D721Med (cell line): Measurements from ENCODE around the gene SYT6.

Experiments
- DNase-seq: peaks from one replicate; pipeline ENCODE4 v3.0.0; 2011; ENCODE audit warnings: low spot score; ENCODE audit not compliant: insufficient read length
- FAIRE-seq: peaks from 2 replicates; lab custom pipeline; 2011; peaks lifted over from hg19 to GRCh38; lab: Jason Lieb, UNC
- CTCF ChIP-seq: IDR thresholded peaks from 2 replicates; pipeline ENCODE4 v1.5.1; 2012; ENCODE audit warnings: mild to moderate bottlenecking, control low read depth; ENCODE audit not compliant: insufficient read depth; ENCODE audit errors: missing control alignments

Gene SYT6

DNA sequence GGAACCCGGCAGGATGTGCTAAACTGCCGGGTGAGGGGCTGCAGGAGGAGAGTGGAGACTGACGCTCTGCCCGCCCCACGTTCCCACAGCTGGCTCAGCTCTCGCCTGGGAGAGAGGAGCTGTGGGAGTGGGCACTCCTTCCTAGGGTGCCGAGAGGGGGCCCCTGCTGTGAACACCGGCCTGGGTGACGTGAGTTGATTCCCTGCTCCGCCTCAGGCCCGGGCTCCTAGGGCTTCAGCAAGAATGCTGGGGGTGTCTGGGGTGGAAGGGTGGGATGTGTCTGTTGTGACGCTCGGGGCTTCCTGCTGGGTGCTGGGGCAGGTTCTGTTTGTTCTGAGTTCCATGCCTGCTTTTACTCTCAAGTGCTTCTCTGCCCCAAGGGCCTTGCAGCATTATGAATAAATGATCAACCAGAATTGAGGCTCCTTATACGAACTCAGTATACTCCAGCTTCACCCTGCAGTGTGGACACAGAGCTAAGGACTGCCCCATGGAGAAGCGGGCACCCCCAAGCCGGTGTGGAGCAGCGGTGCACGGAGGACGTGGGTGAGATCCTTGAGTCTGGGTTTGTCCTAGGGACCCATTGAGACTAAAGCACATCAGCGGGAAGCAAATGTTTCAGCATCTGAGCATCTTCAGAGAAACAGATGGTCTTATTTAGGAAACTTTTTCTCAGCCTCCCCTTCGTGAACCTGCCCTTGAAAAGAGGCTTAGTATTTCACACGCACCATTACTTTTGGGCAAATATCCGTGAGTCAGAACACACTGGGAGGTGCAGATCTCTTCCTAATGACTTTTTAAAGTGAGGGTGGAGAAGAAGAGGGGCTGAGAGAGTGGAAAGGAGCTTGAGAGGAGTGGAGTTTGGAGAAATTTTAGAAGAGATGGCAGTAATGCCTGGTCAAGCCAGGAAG, 41.7 kb downstream of the SYT6 start:
- no peak for DNase-seq
- TF ChIP-seq CTCF: no peak
- no peak for FAIRE-seq

DNA sequence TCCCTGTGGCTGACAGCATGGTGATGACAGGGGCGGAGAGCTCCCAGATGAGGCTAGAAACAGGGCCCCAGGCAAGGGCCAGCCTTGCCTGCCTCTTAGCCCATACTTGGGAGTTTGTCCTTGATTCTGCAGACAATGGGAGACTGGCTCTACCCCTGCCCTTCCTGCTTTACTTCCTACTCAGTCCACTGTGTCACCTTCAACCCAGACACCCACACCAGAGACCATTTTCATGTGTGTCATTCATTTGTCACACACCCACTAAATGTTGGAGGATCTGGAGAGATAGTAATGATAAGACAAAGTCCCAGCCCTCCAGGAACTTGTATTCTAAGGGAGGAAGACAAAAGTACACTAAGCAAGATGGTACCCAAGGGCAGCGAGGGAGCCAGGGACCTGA, 43.7 kb downstream of the SYT6 start:
- no peak for FAIRE-seq

GRCh38 chr1:114108751-114109255, 44.9 kb downstream of the SYT6 start:
- DNase-seq (no peak), FAIRE-seq (no peak)
- no peak for TF ChIP-seq CTCF

More for the DNA sequence above, 43.7 kb downstream of the SYT6 start:
- no peak for DNase-seq
- no peak for TF ChIP-seq CTCF

- DNase-seq (no peak), FAIRE-seq (no peak)
- TF ChIP-seq CTCF: no peak
Observed at GRCh38 chr1:114107474-114108435, 45.9 kb downstream of the SYT6 start.

GRCh38 chr1:114105421-114105979, 48.2 kb downstream of the SYT6 start:
- no peak for FAIRE-seq
- no peak for DNase-seq
- no peak for TF ChIP-seq CTCF

DNA sequence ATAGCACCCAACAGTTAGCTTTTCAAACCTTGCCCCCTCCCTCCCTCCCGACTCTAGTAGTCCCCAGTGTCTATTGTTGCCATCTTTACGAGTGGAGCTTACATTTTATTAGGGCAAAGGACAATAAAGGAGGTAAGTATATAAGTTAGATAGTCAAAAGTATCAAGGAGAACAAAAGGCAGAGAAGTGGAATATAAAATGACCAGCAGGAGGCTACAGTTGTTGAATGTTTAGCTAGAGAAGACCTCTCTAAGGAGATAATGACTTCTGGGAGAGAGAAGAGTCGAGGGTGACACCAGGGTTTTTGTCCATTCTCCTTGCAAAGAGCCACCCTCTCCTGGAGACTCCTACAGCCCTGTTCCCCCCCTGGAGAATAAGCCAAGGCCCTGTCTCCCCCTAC, 48.7 kb downstream of the SYT6 start:
- no peak for TF ChIP-seq CTCF

More for the DNA sequence above, 48.7 kb downstream of the SYT6 start:
- DNase-seq (no peak), FAIRE-seq (no peak)
